Testis (tissue), 3 donors: ENCODE results near the gene IDNK. TPM values are rescaled to one million over a fixed set of nuclear protein-coding genes. Genes with fewer than 3 reads are reported as not detected.

ENCODE experiments used
- DNase-seq: peaks from one replicate; pipeline ENCODE4 v3.0.0-alpha.2; 2019
- H3K27ac ChIP-seq, 2 donors: fragments of 200-600 bp; sonication (generic); one replicate each; pipeline ENCODE4 v1.5.1; 2019
- H3K27me3 ChIP-seq: fragments of 200-600 bp; sonication (generic); one replicate; pipeline ENCODE4 v1.5.1; 2019
- H3K36me3 ChIP-seq: fragments of 200-600 bp; sonication (generic); one replicate; pipeline ENCODE4 v1.5.1; 2017; ENCODE audit warnings: low read depth; ENCODE audit errors: missing control alignments
- H3K4me1 ChIP-seq: fragments of 200-600 bp; sonication (generic); one replicate; pipeline ENCODE4 v1.5.1; 2019
- H3K4me3 ChIP-seq, 2 donors: fragments of 200-600 bp; sonication (generic); one replicate each; pipeline ENCODE4 v1.5.1; 2017 to 2019
- H3K9me3 ChIP-seq: fragments of 200-600 bp; sonication (generic); one replicate; pipeline ENCODE4 v1.5.1; 2017
- POLR2A ChIP-seq: fragments of 450-650 bp; IDR thresholded peaks from one replicate; pipeline ENCODE4 v1.6.1; 2017; ENCODE audit warnings: antibody characterized with exemption, mild to moderate bottlenecking, moderate library complexity
- WGBS, 2 donors: methylation state at CpG; one replicate each; pipeline ENCODE4 v1.1.5; 2018; 5-methylcytosine and 5-hydroxymethylcytosine counted together
- intact Hi-C: fragments of 100-400 bp; cut with DNase I; formaldehyde crosslinking; loops from one replicate; pipeline ENCODE4 v1.15.1; 2023; ENCODE audit warnings: low total_unique reads
- polyA plus RNA-seq: library from polyadenylated mRNA; stranded (reverse); fragments of 350-450 nt; fragmentation: Illumina TruSeq; extraction: RNeasy Lipid Tissue Mini Kit (QIAGEN cat#74804); gene quantifications from one replicate; pipeline ENCODE4 v1.2.3, GENCODE V29; 2014; ENCODE audit warnings: low read depth, low replicate concordance; ENCODE audit not compliant: insufficient read depth
- total RNA-seq, 2 donors: library from RNA; depleted of rRNA; stranded (reverse); fragments of >200 nt; gene quantifications; one replicate each; pipeline ENCODE4 v1.2.3, GENCODE V29; 2016
- TF ChIP-seq, protein P1 (sequence below), 3 experiments: fragments of 450-650 bp in 2 of 3; fragments of 200-600 bp in 1 of 3; sonication (generic) in 1 of 3; IDR thresholded peaks; one replicate each; pipeline ENCODE4 v1.5.1; 2016 to 2019; ENCODE audit warnings: antibody characterized with exemption in 3 of 3, mild to moderate bottlenecking in 2 of 3, moderate library complexity in 1 of 3

Gene IDNK
- total and polyA plus RNA-seq, 3 donors from 2014 or later, result 4.9 to 8.4 (median 6.0) TPM

DNA sequence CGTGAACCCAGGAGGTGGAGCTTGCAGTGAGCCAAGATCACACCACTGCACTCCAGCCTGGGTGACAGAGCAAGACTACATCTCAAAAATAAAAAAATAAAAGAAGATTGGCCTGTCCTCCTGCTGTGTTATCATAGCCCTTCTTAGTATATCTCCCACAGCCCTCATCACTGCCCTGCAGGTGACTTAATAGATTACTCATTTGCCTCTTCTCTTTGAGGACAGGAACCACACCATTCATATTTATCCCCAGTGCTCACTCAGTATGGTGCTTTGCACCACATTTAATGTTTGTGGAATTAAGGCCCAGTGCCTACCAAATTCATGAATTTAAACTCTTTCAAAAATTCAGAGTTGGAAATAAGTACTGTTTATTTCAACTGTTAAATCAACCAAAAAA lies 10.3 kb downstream of the IDNK start:
- no peaks in the 10 kb centered on the region for H3K9me3 ChIP-seq
- no peak overlapping the region for H3K27ac ChIP-seq
- no peaks in the 10 kb centered on the region for H3K27me3 ChIP-seq
- no peaks in the 10 kb centered on the region for H3K4me1 ChIP-seq
- no peak for DNase-seq
- intact Hi-C loops, result no loop called here
- WGBS, 2 donors, result 89 to 92% methylated on average over 1 of the region's 1 CpG
- H3K4me3 ChIP-seq, result no peak overlapping the region
- TF ChIP-seq, protein P1, sequence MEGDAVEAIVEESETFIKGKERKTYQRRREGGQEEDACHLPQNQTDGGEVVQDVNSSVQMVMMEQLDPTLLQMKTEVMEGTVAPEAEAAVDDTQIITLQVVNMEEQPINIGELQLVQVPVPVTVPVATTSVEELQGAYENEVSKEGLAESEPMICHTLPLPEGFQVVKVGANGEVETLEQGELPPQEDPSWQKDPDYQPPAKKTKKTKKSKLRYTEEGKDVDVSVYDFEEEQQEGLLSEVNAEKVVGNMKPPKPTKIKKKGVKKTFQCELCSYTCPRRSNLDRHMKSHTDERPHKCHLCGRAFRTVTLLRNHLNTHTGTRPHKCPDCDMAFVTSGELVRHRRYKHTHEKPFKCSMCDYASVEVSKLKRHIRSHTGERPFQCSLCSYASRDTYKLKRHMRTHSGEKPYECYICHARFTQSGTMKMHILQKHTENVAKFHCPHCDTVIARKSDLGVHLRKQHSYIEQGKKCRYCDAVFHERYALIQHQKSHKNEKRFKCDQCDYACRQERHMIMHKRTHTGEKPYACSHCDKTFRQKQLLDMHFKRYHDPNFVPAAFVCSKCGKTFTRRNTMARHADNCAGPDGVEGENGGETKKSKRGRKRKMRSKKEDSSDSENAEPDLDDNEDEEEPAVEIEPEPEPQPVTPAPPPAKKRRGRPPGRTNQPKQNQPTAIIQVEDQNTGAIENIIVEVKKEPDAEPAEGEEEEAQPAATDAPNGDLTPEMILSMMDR (IDR thresholded peaks at IDR 0.05), result no peak
- TF ChIP-seq POLR2A, result no peak
- H3K36me3 ChIP-seq, result no peaks in the 10 kb centered on the region

DNA sequence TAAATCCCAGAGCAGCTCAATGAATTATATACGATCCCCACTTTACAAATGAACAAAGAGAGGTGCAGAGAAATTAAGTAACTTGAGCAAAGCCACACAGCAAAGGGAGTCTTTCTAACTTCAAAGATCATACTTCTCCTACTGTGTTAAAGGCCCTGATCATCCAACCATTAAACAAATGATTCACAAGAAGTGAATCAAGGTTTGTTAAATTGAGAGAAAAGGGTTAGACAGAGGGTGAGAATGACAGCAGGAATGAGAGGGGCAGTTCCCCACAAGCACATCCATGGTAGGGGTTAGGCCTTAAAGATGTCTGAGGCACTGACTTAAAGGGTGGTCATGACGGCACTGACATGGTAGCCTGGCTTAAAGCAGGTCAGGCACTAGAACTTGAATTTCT lies 10.7 kb downstream of the IDNK start:
- no peak for DNase-seq
- 91 to 100% methylated on average over 2 of the region's 2 CpGs for WGBS, 2 donors
- no peaks in the 10 kb centered on the region for H3K27me3 ChIP-seq
- intact Hi-C loops, result no loop called here
- H3K27ac ChIP-seq, result no peak overlapping the region
- TF ChIP-seq, protein P1 (IDR thresholded peaks at IDR 0.05), result no peak
- TF ChIP-seq POLR2A, result no peak
- H3K9me3 ChIP-seq, result no peaks in the 10 kb centered on the region
- H3K4me1 ChIP-seq, result no peaks in the 10 kb centered on the region
- H3K4me3 ChIP-seq, result no peak overlapping the region
- H3K36me3 ChIP-seq, result no peaks in the 10 kb centered on the region

DNA sequence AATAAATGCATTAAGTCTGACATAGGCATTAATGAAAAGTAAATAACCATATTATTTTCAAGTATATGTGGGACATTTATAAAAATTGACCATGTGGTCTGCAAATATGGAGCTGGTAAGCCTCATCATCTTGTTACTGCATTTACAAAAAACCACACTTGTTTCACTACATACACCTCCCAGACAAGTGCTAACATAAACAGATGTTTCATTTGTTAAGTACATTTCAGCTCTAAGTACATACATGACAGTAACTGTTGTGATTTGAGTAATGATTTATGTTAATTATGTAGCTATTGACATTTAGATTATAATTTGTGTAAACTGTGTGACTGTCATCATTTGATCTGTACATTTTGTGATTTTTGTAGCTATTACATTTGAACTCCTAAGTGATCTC lies 13.9 kb downstream of the IDNK start:
- no peak for DNase-seq
- Histone ChIP-seq H3K9me3 (no peaks in the 10 kb centered on the region), H3K27me3 (no peaks in the 10 kb centered on the region), H3K36me3 (no peaks in the 10 kb centered on the region), H3K4me1 (no peaks in the 10 kb centered on the region), H3K27ac (no peak overlapping the region), H3K4me3 (no peak overlapping the region)
- TF ChIP-seq, protein P1 (IDR thresholded peaks at IDR 0.05), result no peak
- no peak for TF ChIP-seq POLR2A
- intact Hi-C loops, result no loop called here

DNA sequence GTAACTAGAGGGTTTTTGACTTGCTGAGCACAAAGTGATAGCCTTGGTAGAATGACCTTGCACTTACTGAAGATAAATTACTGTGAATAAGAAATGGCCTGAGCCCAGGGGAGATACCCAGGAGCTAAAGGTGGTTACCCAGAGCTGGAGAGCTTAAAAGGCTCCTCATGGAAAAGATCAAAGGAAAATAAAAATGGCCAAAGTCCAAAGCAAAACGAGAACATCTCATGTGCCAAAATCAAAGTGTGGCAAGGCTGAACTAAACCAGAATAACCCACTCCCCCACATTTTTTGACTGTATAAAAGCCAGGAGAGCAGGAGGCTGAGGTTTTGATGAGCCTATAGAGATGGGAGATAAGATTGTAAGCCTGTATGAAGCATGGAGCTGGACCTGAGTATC lies 14.4 kb downstream of the IDNK start:
- TF ChIP-seq, protein P1 (IDR thresholded peaks at IDR 0.05), result no peak
- TF ChIP-seq POLR2A, result no peak
- Histone ChIP-seq H3K9me3 (no peaks in the 10 kb centered on the region), H3K4me3 (no peak overlapping the region), H3K4me1 (no peaks in the 10 kb centered on the region), H3K36me3 (no peaks in the 10 kb centered on the region), H3K27ac (no peak overlapping the region), H3K27me3 (no peaks in the 10 kb centered on the region)
- no peak for DNase-seq
- WGBS, 2 donors, result 33 to 53% methylated on average over 1 of the region's 1 CpG
- intact Hi-C loops, result no loop called here

DNA sequence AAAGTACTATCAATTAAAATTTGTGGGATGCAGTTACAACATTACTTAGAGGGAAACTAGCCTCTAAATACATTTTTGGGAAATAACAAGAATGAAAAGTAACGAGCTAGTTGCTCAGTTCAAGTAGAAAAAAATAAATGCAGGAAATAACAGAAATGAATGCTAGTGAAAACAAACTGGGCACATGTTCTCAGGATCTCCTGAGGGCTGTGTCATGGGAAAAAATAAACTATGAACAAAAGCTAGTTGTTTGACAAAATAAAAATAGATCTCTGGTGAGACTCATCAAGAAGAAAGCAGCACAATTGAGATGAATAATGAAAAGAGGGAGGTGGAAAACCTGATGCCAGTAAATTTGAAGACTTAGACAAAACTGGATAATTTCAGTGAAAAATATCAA lies 16.3 kb downstream of the IDNK start:
- H3K27ac ChIP-seq, result no peak overlapping the region
- no peak overlapping the region for H3K4me3 ChIP-seq
- no peak for TF ChIP-seq POLR2A
- TF ChIP-seq, protein P1 (IDR thresholded peaks at IDR 0.05), result no peak
- intact Hi-C loops, result no loop called here
- H3K27me3 ChIP-seq, result no peaks in the 10 kb centered on the region
- no peaks in the 10 kb centered on the region for H3K36me3 ChIP-seq
- H3K4me1 ChIP-seq, result no peaks in the 10 kb centered on the region
- WGBS, 2 donors, result 68 to 72% methylated on average over 1 of the region's 1 CpG
- H3K9me3 ChIP-seq, result no peaks in the 10 kb centered on the region
- DNase-seq, result no peak
